Measurements from ENCODE around the gene CDK14. TPM values are rescaled to one million over a fixed set of nuclear protein-coding genes. Genes with fewer than 3 reads are reported as not detected.

Gene CDK14
- total and polyA plus RNA-seq, 5 experiments from 2014 or later, result 0.15 to 3.6 (median 2.8) TPM; not detected in 2

DNA sequence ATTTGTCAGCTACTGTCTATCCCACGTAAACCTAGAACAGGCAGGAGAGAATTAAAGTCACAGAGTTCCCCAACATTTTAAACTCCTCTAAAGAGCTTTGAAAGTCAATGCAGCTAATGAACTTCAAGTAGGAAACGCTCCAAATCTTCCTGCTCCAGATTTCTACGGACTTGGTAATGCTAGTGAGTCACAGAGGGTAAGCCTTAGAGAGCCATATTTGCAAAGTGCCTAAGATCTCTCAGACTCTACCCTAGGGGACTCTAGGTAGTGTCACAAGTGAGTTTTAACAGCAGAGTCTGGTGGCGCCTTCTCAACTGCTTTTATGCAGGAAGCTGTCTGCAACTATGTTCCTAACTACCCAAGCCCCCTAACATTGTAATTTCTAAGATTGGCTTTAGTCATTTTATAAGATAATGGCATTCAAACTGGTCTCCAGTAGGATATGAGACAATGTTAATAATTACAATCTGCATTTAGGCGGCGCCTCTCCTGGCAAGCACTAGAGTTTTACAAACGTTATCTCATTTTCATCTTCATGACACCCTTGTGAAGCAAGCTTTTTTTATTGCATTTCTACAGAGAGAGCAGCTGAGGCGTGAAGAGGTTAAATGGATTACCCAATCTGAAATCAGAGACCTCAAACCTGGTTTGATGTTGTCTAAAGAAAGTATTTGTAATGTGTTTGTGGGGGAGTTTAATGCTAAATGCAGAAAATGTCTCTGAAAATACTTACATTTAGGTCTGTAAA, 646.1 kb downstream of the CDK14 start:
- Mint-ChIP-seq H3K4me1 (no peaks in the 10 kb centered on the region), H3K4me3 (no peak overlapping the region), H3K36me3 (no peaks in the 10 kb centered on the region), H3K9me3 (no peaks in the 10 kb centered on the region), H3K27me3 (peaks cover 0 to 7% (median 1%) of the 10 kb centered on the region in 5 donors), H3K27ac (no peak overlapping the region)
- DNase-seq (no peak), ATAC-seq (no peak)
- POLR2A ChIA-PET, result no interaction called here

DNA sequence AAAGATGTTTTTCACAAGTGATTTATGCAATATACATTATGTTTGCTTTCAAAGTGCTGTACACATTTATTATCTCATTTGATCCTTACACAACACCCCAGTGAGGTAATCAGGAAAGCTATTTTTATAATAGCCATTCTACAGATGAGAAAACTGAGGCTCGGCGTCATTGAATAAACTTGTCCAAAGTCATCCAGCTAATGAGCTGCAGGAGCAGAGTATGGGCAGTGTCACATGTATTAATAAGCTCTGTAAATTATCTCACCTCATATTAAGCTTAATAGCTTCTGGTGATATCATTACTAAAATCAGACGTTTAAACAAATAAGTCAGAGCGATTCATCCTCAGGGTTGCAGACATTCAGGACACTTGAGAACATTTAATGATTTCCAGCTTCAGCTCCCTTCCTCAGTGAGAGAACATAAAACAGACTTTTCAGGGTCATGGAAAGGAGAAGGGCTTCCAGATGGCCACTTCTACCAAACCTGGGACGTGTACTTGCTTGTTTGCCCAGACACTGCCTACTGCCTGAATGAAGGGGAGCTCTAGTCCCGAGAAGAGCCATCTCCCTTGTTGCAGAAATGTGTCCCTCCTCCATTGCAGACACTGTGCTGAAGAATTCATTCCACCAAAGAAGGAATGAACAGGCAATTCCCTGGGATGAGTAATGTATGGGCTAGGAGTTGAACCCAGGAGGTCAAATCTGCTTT, 647.6 kb downstream of the CDK14 start:
- Mint-ChIP-seq H3K4me1 (no peaks in the 10 kb centered on the region), H3K27ac (no peak overlapping the region), H3K36me3 (no peaks in the 10 kb centered on the region), H3K4me3 (no peak overlapping the region), H3K27me3 (peaks cover 0 to 10% (median 1%) of the 10 kb centered on the region in 5 donors), H3K9me3 (no peaks in the 10 kb centered on the region)
- DNase-seq (no peak), ATAC-seq (no peak)
- POLR2A ChIA-PET, result no interaction called here

DNA sequence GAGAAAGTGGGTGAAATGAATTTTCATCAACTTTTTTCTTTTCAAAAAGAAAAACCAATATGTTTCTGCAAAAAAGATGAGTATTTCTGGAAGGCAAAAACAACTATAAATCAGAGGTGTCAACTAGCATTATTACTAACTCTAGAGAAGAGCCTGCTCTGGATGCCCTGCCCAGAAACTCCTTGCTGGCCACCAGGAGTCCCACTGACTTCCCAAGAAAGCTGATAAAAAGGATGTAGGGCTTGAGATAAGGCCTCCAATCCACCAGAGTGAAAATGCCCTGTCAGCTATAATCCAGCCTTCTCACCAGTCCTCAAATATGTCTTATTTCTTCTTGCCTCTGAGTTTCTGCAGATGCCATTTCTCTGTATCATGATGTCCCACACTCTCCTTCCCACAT, 651.4 kb downstream of the CDK14 start:
- Mint-ChIP-seq H3K27ac (no peak overlapping the region), H3K27me3 (peaks cover 0 to 12% (median 0%) of the 10 kb centered on the region in 5 donors), H3K4me3 (no peak overlapping the region), H3K4me1 (no peaks in the 10 kb centered on the region), H3K36me3 (no peaks in the 10 kb centered on the region), H3K9me3 (peaks cover 0 to 2% (median 0%) of the 10 kb centered on the region in 9 donors)
- ATAC-seq, result no peak
- POLR2A ChIA-PET, result no interaction called here
- no peak for DNase-seq

DNA sequence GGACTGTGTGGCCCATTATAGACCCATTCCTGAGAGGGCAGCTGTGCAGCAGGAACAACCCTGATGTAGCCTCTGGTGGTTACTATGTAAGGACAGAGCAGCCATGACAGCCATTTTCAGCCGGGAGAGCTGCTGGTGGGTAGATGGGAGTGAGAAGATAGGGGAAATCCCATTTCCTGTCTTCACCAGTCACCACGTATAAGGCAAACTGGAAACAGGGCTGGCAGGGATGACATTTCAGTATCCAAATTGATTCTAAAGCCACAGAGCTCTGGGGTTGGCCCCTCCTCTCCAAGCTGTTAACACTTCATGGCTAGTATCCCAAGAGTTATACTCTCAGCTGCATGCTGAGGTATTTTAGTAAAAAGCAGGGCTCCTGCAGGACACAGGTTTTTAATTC, 652.9 kb downstream of the CDK14 start:
- DNase-seq, result no peak
- Mint-ChIP-seq H3K27me3 (peaks cover 0 to 18% (median 0%) of the 10 kb centered on the region in 5 donors), H3K4me3 (no peak overlapping the region), H3K27ac (no peak overlapping the region), H3K4me1 (no peaks in the 10 kb centered on the region), H3K36me3 (no peaks in the 10 kb centered on the region), H3K9me3 (peaks cover 0 to 5% (median 0%) of the 10 kb centered on the region in 9 donors)
- POLR2A ChIA-PET, result no interaction called here
- ATAC-seq, result no peak

DNA sequence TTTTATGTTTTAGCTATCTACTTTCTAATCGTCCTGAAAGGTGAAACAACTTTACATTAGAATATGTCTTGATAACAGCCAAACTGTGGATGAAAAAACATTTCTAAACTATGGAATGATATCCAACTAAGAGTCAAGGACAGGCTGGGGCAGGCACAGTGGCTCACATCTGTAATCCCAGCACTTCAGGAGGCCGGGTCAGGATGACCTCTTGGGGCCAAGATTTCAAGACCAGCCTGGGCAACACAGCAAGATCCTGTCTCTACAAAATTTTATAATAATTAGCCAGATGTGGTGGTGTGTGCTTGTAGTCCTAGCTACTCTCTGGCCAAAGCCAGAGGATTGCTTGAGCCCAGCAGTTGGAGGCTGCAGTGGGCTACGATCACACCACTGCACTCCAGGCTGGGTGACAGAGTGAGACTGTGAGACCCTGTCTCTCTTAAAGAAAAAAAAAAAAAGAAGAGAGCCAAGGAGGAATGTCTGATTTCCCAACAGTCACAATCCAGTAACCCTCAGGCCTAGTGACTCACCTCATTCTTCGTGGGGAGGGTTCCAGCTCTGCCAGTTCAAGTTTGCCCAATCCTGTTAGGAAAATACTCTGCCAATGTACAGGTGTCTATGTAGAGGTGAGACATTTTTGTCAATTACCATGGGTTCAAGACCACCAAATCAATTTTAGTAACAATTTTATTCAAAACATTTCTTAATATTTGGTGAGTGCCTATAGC, 653.5 kb downstream of the CDK14 start:
- Mint-ChIP-seq H3K4me3 (no peak overlapping the region), H3K27ac (no peak overlapping the region), H3K36me3 (no peaks in the 10 kb centered on the region), H3K27me3 (peaks cover 0 to 13% (median 1%) of the 10 kb centered on the region in 5 donors), H3K4me1 (no peaks in the 10 kb centered on the region), H3K9me3 (peaks cover 0 to 5% (median 0%) of the 10 kb centered on the region in 9 donors)
- POLR2A ChIA-PET, result no interaction called here
- ATAC-seq (no peak), DNase-seq (no peak)

DNA sequence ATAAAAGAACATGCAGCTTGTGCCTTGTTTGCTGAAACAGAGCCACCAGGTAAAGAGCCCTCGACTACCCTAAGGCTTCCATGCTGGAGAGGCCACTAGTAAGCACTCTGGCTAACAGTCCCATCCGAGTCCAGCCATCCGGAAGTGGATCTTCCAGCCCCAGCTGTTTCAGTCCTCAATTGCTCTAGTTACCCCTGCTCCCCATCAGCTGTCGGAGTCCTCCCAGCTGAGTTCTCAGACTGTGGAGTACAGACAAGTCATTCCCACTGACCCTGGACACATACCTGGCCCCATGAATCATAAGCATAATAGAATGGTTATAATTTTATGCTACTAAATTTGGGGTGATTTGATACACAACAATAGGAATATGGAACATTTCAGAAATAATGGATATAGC, 654.6 kb downstream of the CDK14 start:
- peaks cover 0 to 4% (median 1%) of the 10 kb centered on the region in 3 donors for H3K36me3 Mint-ChIP-seq
- H3K27ac Mint-ChIP-seq, result no peak overlapping the region
- H3K4me1 Mint-ChIP-seq, result no peaks in the 10 kb centered on the region
- ATAC-seq (no peak), DNase-seq (no peak)
- no peak overlapping the region for H3K4me3 Mint-ChIP-seq
- POLR2A ChIA-PET, result no interaction called here
- H3K9me3 Mint-ChIP-seq, result peaks cover 2 to 15% (median 7%) of the 10 kb centered on the region in 9 donors
- H3K27me3 Mint-ChIP-seq, result peaks cover 0 to 14% (median 1%) of the 10 kb centered on the region in 5 donors

DNA sequence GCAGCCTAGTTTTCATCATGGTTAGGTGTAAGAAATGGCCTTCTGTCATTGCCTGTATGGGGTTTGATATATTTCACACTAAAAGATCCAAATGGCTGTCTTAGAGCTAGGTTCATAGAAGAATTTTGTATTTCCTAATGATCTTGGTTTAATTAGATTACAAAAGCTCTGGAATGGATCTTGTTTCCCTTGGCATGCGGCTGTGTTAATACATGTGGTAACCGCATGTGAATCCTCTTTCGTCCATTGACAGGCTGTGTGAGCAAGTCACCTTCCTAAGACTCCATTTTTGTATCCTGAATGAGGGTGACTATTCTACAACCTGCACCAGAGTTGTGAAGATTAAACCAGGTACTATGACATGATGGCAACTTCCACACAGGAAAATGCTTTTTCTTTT, 655.8 kb downstream of the CDK14 start:
- Mint-ChIP-seq H3K4me3 (no peak overlapping the region), H3K9me3 (peaks cover 5 to 25% (median 15%) of the 10 kb centered on the region in 9 donors), H3K36me3 (peaks cover 0 to 14% (median 2%) of the 10 kb centered on the region in 3 donors), H3K4me1 (no peaks in the 10 kb centered on the region), H3K27ac (no peak overlapping the region), H3K27me3 (peaks cover 0 to 16% (median 3%) of the 10 kb centered on the region in 5 donors)
- ATAC-seq, result no peak
- POLR2A ChIA-PET, result no interaction called here
- no peak for DNase-seq

Other genes starting within 250 kb of the CDK14 start
- gene GTPBP10, start 249.6 kb upstream of the CDK14 start, total RNA-seq, result 10 to 100 TPM; 51.2 to 54.2 TPM
- gene GTPBP10, start 249.6 kb upstream of the CDK14 start, polyA plus RNA-seq, result 10 to 100 TPM; 39.5 to 45.7 (median 43.4) TPM
- 1 to 10 TPM; 1.7 to 3.0 TPM for gene CLDN12, start 192.9 kb upstream of the CDK14 start, total RNA-seq
- 1 to 10 TPM in 2 of 3 donors, under 1 TPM in 1; 0.27 to 1.8 (median 1.3) TPM for gene CLDN12, start 192.9 kb upstream of the CDK14 start, polyA plus RNA-seq
- gene PTTG1IP2, start 126.7 kb upstream of the CDK14 start, total RNA-seq, result not detected
- gene PTTG1IP2, start 126.7 kb upstream of the CDK14 start, polyA plus RNA-seq, result not detected

Data from naive thymus-derived CD8-positive, alpha-beta T cell (primary cell).